Measurements from ENCODE around the gene TMEM109. TPM values are rescaled to one million over a fixed set of nuclear protein-coding genes. Genes with fewer than 3 reads are reported as not detected.

The TMEM109 gene
- total RNA-seq, 1 donor from 2014 or later, result 116 TPM

DNA sequence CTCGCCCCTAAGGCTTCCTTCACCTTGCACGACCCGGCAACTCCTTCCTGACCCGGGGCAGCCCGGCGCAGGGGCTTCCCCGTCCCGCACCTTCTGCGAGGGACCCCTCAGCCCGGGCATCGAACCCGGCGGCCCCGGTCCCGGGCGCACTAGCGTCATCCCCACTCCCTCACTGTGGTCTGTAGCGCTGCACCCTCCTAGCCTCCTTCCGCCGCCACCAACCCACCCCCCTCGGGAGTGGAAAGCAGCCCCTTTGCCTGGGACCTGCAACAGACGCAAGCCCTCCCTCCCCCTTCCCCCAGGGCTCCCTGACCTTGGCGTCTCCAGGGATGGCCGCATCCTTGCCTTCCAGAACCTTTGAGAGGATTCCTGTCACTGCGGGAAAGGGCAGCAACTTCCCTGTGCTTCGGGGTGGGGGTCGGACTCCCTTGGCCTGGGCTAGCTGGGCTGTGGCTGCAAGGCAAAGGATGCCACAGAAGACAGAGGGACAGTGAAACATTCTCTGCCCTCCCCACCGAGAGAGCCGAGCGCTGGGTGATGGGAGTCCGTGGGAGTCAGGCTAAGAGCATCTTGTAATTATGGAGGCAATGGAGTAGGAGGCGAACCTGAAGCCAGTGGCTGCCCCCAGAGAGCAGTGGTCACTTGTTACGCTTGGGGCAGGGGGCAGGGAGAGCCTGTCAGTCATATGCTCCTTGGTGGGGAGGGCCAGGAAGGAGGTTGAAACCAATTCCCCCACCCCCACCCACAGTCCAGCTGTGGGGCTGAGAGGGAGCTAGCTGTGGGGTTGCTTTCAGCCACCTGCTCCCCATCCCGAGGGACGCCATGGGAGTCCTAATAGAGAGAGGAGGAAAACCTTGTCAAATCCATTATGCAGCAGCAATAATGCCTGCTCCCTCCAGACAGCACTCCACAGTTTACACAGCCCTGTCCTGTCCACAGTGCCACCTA lies 11.2 kb downstream of the TMEM109 start:
- peak; percentile 82 for DNase-seq (ENCODE audit: low spot score)

GRCh38 chr11:60925868-60926267 lies 11.9 kb downstream of the TMEM109 start:
- DNase-seq (ENCODE audit: low spot score), result no peak

- DNase-seq (ENCODE audit: low spot score), result no peak
Observed at GRCh38 chr11:60926500-60926899, 12.5 kb downstream of the TMEM109 start.

- DNase-seq (ENCODE audit: low spot score), result no peak
Observed at GRCh38 chr11:60927061-60927592, 13.2 kb downstream of the TMEM109 start.

- DNase-seq (ENCODE audit: low spot score), result no peak
Observed at GRCh38 chr11:60927600-60927999, 13.6 kb downstream of the TMEM109 start.

DNA sequence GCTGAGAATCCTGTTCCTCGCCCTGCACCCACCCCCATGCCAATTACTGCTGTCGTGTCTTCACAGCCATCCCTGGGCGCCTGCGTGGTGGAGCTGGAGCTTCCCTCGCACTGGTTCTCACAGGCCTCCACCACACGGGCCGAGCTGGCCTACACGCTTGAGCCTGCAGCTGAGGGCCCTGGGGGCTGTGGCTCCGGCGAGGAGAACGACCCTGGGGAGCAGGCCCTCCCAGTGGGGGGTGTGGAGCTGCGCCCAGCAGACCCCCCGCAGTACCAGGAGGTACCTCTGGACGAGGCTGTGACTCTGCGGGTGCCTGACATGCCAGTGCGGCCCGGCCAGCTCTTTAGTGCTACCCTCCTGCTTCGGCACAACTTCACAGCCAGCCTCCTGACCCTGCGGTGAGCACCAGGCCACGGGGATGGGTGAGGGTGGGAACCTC lies 14.6 kb downstream of the TMEM109 start:
- no peak for DNase-seq (ENCODE audit: low spot score)

DNA sequence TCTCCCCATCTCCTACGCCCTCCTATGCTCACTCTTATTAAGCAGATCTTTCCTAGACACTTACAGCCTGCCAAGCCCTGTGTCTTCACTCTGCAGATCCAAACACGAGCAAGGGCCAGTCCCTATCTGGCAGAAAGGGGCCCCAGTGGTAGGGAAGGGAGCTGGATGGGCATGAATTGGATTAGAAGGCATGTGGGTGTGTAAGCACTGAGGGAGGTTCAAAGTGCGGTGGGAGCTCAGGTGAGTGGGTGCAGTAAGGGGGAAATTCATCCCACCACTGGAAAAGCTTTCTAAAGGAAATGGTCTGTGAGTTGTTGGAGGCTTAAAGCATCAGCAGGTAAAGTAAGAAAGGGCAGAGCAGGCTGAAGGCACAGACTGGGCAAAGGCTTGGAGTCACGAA lies 15.8 kb downstream of the TMEM109 start:
- DNase-seq (ENCODE audit: low spot score), result no peak

DNA sequence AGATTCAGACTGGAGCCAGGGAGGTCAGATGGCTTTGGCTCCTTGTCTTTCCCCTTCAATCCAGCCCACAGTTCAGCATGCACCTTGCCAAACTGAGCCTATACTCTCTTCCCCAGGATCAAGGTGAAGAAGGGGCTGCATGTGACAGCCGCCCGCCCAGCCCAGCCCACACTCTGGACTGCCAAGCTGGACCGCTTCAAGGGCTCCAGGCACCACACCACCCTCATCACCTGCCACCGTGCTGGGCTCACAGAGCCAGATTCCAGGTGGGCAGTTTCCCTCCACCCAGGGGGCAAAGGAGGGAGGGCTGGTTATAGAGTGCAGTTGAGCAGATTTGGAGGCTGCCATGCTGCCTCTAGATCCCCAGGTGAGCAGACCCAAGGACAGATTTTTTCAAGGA lies 16.4 kb downstream of the TMEM109 start:
- DNase-seq (ENCODE audit: low spot score), result no peak

DNA sequence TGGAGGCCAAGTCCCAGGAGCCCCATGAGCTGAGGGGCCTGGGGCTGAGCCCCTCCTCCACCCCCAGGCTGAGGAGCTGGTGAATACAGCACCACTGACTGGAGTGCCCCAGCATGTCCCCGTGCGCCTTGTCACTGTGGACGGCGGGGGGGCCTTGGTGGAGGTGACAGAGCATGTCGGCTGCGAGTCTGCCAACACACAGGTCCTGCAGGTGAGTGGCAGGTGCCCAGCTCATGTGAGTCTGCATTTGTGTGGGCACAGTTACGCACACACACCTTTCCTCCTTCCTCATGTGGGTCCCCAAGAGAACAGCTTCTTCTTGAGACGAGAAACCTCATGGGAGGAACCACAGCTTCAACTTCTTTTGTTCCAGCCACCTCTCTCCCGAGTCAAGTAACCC lies 18.0 kb downstream of the TMEM109 start:
- DNase-seq (ENCODE audit: low spot score), result no peak

GRCh38 chr11:60932605-60933356 lies 18.8 kb downstream of the TMEM109 start:
- no peak for DNase-seq (ENCODE audit: low spot score)

- no peak for DNase-seq (ENCODE audit: low spot score)
Observed at GRCh38 chr11:60933416-60934123, 19.6 kb downstream of the TMEM109 start.

- DNase-seq (ENCODE audit: low spot score), result no peak
Observed at GRCh38 chr11:60934124-60934789, 20.3 kb downstream of the TMEM109 start.

DNA sequence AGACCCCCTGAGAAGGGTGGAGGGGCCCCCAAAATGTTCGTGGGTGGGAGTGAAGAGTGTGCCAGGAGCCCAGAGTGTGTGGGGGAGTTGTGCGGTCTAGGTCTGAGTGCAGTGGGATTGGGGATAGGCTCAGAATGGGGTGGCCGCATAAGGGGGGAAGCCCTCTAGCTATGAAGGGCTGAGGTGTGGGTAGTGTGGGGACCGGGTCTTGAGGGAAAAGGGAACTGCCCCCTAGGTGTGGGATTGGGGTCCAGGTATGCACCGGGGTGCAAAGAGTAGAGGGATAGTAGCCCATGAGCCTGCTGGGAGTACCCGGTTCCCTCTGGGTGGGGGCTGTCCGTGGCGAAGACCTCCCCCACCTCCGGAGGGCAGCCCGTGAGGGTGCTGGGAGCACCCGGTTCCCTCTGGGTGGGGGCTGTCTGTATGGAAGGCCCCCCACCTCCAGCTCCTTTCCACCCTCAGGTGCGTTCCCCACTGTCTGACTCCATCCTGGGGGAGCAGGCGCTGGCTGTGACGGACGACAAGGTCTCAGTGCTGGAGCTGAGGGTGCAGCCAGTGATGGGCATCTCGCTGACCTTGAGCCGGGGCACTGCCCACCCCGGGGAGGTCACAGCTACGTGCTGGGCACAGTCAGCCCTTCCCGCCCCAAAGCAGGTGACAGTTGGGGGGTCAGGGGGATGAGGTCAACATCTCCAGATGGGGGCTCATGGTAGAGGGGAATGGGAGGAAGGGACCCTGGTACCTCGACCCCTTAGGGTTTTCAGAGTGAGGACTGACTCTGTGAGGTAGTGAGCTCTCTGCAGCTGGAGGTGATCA lies 21.0 kb downstream of the TMEM109 start:
- no peak for DNase-seq (ENCODE audit: low spot score)

DNA sequence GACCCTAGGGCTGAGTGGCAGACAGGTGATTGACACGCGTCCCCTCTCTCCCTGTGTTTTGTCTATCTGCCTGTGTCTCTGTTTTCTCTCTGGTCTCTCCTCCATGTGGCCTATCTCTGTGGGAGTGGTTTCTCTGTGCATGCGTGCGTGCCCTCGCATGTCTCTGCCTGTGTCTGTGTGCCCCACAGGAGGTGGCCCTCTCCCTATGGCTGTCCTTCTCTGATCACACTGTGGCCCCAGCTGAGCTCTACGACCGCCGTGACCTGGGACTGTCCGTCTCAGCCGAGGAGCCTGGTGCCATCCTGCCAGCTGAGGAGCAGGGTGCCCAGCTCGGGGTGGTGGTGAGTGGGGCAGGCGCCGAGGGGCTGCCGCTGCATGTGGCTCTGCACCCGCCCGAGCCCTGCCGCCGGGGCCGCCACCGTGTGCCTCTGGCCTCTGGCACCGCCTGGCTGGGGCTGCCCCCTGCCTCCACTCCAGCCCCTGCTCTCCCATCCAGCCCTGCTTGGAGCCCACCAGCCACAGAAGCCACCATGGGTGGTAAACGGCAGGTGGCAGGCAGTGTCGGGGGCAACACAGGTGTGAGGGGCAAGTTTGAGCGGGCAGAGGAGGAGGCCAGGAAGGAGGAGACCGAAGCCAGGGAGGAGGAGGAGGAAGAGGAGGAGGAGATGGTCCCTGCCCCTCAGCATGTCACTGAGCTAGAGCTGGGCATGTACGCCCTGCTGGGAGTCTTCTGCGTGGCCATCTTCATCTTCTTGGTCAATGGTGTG lies 21.9 kb downstream of the TMEM109 start:
- DNase-seq (ENCODE audit: low spot score), result no peak

- DNase-seq (ENCODE audit: low spot score), result no peak
Observed at GRCh38 chr11:60936467-60937143, 22.6 kb downstream of the TMEM109 start.

GRCh38 chr11:60937144-60937527 lies 23.2 kb downstream of the TMEM109 start:
- DNase-seq (ENCODE audit: low spot score), result no peak

GRCh38 chr11:60937811-60938210 lies 23.9 kb downstream of the TMEM109 start:
- DNase-seq (ENCODE audit: low spot score), result no peak

DNA sequence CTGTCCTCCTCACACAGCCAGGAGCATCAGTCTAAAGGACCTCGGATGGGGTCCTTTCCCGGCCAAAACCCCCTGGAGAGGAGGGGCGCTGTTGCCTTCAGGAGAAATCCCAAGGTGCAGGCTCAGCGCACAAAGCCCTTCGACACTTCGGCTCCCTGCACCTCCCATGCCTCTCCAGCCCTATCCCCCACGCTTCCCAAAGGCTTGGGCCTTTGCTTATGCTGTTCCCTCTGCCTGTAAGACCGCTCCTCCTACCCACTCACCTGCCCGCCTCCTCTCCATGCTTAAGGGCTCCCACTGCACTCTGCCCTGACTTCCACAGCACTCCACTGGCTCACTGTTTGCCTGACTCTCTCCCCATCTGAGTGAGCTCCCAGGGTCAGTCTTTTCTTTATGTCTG lies 24.5 kb downstream of the TMEM109 start:
- no peak for DNase-seq (ENCODE audit: low spot score)

GRCh38 chr11:60939301-60939700 lies 25.3 kb downstream of the TMEM109 start:
- no peak for DNase-seq (ENCODE audit: low spot score)
